HG03558 (cell line): Measurements from ENCODE around the gene LRPAP1.

ENCODE experiments used
- ATAC-seq: cut with Tn5 transposase; IDR thresholded peaks from one replicate; pipeline ENCODE4 v1.9.1; 2021; ENCODE audit warnings: moderate number of reproducible peaks; ENCODE audit not compliant: unreplicated experiment; ENCODE audit errors: extremely low read depth

Gene LRPAP1

GRCh38 chr4:3505231-3505630, 27.0 kb downstream of the LRPAP1 start:
- no peak for ATAC-seq

GRCh38 chr4:3502941-3503936, 29.0 kb downstream of the LRPAP1 start:
- no peak for ATAC-seq

- no peak for ATAC-seq
Observed at GRCh38 chr4:3501825-3502425, 30.3 kb downstream of the LRPAP1 start.

GRCh38 chr4:3501126-3501824, 30.9 kb downstream of the LRPAP1 start:
- ATAC-seq = no peak

- ATAC-seq = no peak
Observed at GRCh38 chr4:3500634-3501101, 31.6 kb downstream of the LRPAP1 start.

- ATAC-seq = no peak
Observed at GRCh38 chr4:3500111-3500510, 32.1 kb downstream of the LRPAP1 start.

GRCh38 chr4:3499710-3500109, 32.5 kb downstream of the LRPAP1 start:
- ATAC-seq = no peak

GRCh38 chr4:3498901-3499510, 33.2 kb downstream of the LRPAP1 start:
- no peak for ATAC-seq

GRCh38 chr4:3498407-3498806, 33.8 kb downstream of the LRPAP1 start:
- ATAC-seq = no peak

- ATAC-seq = no peak
Observed at GRCh38 chr4:3497523-3498389, 34.5 kb downstream of the LRPAP1 start.

- ATAC-seq = no peak
Observed at GRCh38 chr4:3497095-3497494, 35.1 kb downstream of the LRPAP1 start.

GRCh38 chr4:3496021-3496420, 36.2 kb downstream of the LRPAP1 start:
- ATAC-seq = no peak

- ATAC-seq = no peak
Observed at GRCh38 chr4:3495204-3495975, 36.8 kb downstream of the LRPAP1 start.

- no peak for ATAC-seq
Observed at GRCh38 chr4:3494462-3494871, 37.8 kb downstream of the LRPAP1 start.

GRCh38 chr4:3493720-3494461, 38.3 kb downstream of the LRPAP1 start:
- no peak for ATAC-seq

GRCh38 chr4:3492741-3493719, 39.2 kb downstream of the LRPAP1 start:
- no peak for ATAC-seq
